Measurements from ENCODE around the gene HYAL4. TPM values are rescaled to one million over a fixed set of nuclear protein-coding genes. Genes with fewer than 3 reads are reported as not detected.
"Not testable (repeated sequence)": the region's sequence is repeated elsewhere in the genome, so short reads cannot be mapped to it uniquely, and the experiment has no call there.

The HYAL4 gene, protein sequence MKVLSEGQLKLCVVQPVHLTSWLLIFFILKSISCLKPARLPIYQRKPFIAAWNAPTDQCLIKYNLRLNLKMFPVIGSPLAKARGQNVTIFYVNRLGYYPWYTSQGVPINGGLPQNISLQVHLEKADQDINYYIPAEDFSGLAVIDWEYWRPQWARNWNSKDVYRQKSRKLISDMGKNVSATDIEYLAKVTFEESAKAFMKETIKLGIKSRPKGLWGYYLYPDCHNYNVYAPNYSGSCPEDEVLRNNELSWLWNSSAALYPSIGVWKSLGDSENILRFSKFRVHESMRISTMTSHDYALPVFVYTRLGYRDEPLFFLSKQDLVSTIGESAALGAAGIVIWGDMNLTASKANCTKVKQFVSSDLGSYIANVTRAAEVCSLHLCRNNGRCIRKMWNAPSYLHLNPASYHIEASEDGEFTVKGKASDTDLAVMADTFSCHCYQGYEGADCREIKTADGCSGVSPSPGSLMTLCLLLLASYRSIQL
- not detected for total RNA-seq
- total RNA-seq: 0 to 0.46 reads per million in 2 donors

DNA sequence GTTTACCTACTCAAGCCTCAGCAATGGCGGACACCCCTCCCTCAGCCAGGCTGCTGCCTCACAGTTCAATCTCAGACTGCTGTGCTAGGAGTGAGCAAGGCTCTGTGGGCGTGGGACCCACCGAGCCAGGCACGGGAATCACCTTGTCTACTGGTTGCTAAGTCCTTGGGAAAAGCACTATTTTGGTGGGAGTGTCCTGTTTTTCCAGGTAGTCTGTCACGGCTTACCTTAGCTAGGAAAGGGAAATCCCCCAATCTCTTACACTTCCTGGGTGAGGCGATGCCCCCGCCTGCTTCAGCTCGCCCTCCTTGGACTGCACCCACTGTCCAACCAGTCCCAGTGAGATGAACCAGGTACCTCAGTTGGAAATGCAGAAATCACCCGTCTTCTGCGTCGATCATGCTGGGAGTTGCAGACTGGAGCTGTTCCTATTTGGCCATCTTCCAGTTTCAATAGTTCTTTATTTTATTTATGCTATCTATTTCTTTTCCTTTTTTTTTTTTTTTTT, at the start of gene HYAL4:
TSS of gene HYAL4 (plus strand) at position 458 of the 508 bp plus-strand sequence. CDS start 23,105 bp downstream, outside the sequence.
- Mint-ChIP-seq H3K27ac (no peak within 1 kb of the TSS), H3K27me3 (peaks cover 24% of the 10 kb centered on the region), H3K4me1 (no peaks in the 10 kb centered on the region), H3K36me3 (ENCODE audit: low read depth) (no peaks in the 10 kb centered on the region), H3K4me3 (no peak within 1 kb of the TSS)
- H3K9me3 ChIP-seq (ENCODE audit: control insufficient read depth, low read length, poor library complexity, severe bottlenecking): no peaks in the 10 kb centered on the region
- ATAC-seq: no peak
- no peak for DNase-seq

DNA sequence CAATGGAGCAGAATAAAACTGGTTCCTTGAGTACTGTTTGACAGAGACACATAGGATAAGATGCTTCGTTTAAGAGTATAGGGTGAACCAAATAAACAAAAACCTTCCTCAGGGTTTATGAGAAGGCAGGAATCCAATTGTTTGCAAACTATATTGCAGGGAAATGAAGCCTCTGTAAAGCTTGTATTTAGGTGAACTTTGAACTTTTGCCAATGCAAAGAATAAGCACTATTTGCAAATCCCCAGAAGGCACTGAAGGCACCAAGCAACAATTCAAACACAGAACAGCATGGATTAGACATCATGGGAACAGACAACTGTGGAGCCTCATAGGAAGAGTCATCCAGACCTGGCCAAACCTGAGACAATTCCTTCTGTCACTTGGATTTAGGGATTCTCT, 49.1 kb upstream of the HYAL4 start:
- Mint-ChIP-seq H3K27ac (no peak overlapping the region), H3K36me3 (ENCODE audit: low read depth) (no peaks in the 10 kb centered on the region), H3K27me3 (peaks cover 8% of the 10 kb centered on the region), H3K4me3 (no peak overlapping the region), H3K4me1 (peaks cover 3% of the 10 kb centered on the region)
- DNase-seq: no peak
- ATAC-seq: no peak
- H3K9me3 ChIP-seq (ENCODE audit: control insufficient read depth, low read length, poor library complexity, severe bottlenecking): no peaks in the 10 kb centered on the region

DNA sequence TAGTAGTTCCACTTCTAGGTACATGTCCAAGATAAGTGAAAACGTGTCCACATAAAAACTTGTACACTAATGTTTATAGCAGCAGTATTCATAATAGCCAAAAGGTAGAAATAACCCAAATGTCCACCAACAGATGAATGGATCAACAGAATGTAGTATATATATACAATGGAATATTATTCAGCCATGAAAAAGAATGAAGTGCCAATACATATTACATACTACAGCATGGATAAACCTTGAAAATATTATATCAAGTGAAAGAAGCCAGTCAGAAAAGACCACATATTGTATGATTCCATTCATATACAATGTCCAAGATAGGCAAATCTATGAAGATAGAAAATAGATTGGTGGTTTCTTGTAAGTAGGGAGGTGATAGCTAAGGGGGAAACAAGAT, 48.4 kb upstream of the HYAL4 start:
- peaks cover 3% of the 10 kb centered on the region for H3K4me1 Mint-ChIP-seq
- ATAC-seq (no peak), DNase-seq (no peak)
- H3K4me3 Mint-ChIP-seq: no peak overlapping the region
- no peak overlapping the region for H3K27ac Mint-ChIP-seq
- H3K27me3 Mint-ChIP-seq: peaks cover 8% of the 10 kb centered on the region
- no peaks in the 10 kb centered on the region for H3K36me3 Mint-ChIP-seq (ENCODE audit: low read depth)
- no peaks in the 10 kb centered on the region for H3K9me3 ChIP-seq (ENCODE audit: control insufficient read depth, low read length, poor library complexity, severe bottlenecking)

DNA sequence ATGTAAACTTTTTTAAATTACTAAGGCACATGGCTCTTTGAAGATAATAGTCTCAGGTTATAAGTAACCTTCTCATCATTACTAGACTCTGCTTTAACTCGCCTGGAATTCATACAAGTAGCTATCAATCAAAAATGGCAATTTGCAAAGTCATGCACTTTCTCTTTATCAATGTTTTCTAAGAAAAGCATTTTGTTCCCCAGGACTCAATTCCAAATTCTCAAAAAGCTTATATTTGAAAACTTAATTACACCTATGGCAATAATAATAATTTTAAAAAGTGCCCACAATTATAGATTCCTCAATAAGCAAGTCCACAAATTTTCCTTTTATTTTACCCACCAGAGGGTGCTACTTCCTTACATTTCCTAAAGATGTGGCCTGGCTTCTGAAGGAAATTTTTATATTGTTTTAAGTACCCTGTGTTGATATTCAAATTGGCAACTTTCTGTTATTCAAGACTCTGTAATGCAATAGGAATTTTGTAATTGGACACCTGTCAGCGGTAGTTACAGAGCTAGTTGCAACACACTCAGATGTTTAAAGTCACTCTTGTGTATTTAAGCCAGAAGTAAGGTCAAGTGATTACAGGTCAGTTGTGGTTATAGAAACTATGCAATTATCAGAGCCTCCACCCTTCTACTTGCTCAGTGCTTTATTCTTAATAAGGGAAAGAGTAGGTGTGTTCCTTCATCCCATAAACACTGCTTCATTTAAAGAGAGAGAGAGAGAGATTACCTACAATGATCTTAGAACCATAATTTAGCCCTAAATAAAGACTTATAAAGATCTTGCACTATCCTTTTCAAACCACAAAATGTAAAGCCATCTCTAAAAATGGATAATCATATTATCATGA, 47.1 kb upstream of the HYAL4 start:
- H3K27ac Mint-ChIP-seq: no peak overlapping the region
- no peaks in the 10 kb centered on the region for H3K36me3 Mint-ChIP-seq (ENCODE audit: low read depth)
- no peak overlapping the region for H3K4me3 Mint-ChIP-seq
- H3K27me3 Mint-ChIP-seq: peaks cover 3% of the 10 kb centered on the region
- H3K9me3 ChIP-seq (ENCODE audit: control insufficient read depth, low read length, poor library complexity, severe bottlenecking): no peaks in the 10 kb centered on the region
- ATAC-seq (no peak), DNase-seq (no peak)
- peaks cover 3% of the 10 kb centered on the region for H3K4me1 Mint-ChIP-seq

DNA sequence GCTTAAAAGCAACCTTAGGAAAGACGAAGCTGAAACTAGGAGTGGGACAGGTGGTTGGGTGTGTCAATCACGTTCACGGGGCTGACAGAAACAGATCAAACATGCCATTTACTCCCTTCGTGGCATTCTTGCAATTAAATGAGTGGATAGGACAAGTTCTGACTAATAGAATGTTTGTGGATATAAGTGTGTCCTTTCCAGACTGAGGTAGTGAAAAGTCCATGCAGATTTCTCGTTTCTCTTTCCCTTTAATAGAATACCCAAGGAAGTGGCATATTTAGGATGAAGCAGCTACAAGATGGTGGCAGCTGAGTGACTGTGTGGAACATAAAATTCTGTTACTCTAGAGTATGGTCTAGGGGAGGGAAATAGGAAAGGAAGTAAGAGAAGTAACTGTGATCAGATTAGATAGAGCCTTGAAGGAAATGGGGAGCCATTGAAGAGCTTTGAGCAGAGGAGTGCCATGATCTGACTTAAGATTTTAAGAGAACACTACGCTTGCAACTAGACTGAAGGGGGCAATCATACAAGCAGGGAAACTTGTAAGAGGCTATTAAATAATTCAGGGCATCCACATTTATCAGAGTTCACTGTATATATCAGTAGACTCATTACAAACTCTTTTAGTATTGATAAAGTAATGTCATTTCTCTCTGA, 46.3 kb upstream of the HYAL4 start:
- Mint-ChIP-seq H3K36me3 (ENCODE audit: low read depth) (no peaks in the 10 kb centered on the region), H3K27me3 (peaks cover 4% of the 10 kb centered on the region), H3K4me3 (no peak overlapping the region), H3K27ac (no peak overlapping the region), H3K4me1 (peaks cover 3% of the 10 kb centered on the region)
- H3K9me3 ChIP-seq (ENCODE audit: control insufficient read depth, low read length, poor library complexity, severe bottlenecking): no peaks in the 10 kb centered on the region
- no peak for ATAC-seq
- DNase-seq: no peak

DNA sequence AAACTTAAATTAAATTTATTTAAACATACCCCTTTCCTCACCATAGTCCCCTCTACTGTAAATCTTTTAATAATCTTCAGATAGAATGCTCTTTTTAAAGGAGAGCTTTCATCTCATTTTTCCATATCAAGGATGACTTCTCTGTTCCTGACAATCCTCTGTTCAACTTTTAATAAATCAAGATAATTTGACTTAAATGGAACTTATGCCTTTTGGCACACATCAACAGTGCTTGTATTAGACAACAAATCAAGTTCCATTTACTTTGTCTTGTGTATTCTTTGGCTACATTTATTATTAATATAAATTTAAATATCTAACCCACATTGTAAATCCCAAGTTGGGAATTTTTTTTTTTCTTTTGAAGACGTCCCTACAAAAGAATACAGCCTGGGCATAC, 42.7 kb upstream of the HYAL4 start:
- ATAC-seq: no peak
- peaks cover 7% of the 10 kb centered on the region for H3K27me3 Mint-ChIP-seq
- no peaks in the 10 kb centered on the region for H3K9me3 ChIP-seq (ENCODE audit: control insufficient read depth, low read length, poor library complexity, severe bottlenecking)
- no peak overlapping the region for H3K27ac Mint-ChIP-seq
- no peak for DNase-seq
- no peak overlapping the region for H3K4me3 Mint-ChIP-seq
- no peaks in the 10 kb centered on the region for H3K36me3 Mint-ChIP-seq (ENCODE audit: low read depth)
- peaks cover 3% of the 10 kb centered on the region for H3K4me1 Mint-ChIP-seq

DNA sequence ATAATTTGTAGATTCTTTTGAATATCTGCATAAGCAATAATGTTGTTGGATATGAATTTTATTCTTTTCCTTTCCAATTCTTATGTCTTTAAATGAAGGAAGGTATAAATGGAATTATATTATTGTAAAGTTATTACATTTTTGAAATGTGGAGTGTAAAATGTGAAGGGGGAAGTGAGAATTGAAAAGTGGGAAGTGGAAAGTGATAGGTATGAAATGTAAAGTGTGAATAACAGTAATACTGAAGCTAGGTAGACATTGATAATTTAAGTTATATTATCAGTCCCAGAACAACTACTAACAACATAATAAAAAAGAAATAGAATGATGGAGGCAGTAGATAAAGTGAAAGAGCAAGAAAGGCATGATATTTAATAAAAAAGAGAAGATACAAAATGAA, 39.7 kb upstream of the HYAL4 start:
- H3K27me3 Mint-ChIP-seq: peaks cover 7% of the 10 kb centered on the region
- no peaks in the 10 kb centered on the region for H3K4me1 Mint-ChIP-seq
- no peak for ATAC-seq
- no peaks in the 10 kb centered on the region for H3K36me3 Mint-ChIP-seq (ENCODE audit: low read depth)
- no peak overlapping the region for H3K4me3 Mint-ChIP-seq
- no peaks in the 10 kb centered on the region for H3K9me3 ChIP-seq (ENCODE audit: control insufficient read depth, low read length, poor library complexity, severe bottlenecking)
- no peak for DNase-seq
- no peak overlapping the region for H3K27ac Mint-ChIP-seq

DNA sequence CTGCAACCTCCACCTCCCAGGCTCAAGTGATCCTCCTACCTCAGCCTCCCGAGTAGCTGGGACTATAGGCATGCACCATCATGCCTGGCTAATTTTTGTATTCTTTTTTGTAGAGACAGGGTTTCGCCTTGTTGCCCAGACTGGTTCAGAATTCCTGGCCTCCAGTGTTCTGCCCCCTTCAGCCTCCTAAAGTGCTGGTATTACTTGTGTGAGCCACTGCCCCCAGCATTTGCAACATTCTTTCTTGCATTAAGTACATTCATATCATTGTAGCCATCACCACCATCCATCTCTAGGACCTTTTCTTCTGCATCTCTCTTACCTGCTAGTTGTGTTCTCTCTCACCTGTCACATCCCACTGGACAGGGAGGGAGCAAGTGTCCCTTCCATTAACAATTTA, 35.5 kb upstream of the HYAL4 start:
- no peak overlapping the region for H3K4me3 Mint-ChIP-seq
- H3K4me1 Mint-ChIP-seq: no peaks in the 10 kb centered on the region

DNA sequence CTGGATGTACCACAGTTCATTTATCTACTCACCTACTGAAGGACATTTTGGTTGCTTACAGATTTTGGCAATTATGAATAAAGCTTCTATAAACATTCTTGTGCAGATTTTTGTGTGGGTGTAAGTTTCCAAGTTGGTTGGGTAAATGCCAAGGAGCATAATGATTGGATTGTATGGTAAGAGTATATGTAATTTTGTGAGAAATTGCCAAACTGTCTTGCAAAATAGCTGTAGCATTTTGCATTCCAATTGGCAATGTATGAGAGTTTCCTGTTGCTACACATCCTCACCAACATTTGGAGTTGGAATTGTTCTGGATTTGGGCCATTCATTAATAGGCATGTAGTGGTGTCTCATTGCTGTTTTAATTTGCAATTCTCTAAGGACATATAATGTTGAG, 33.9 kb upstream of the HYAL4 start:
- no peaks in the 10 kb centered on the region for H3K27me3 Mint-ChIP-seq
- H3K9me3 ChIP-seq (ENCODE audit: control insufficient read depth, low read length, poor library complexity, severe bottlenecking): no peaks in the 10 kb centered on the region

More for the DNA sequence above, 35.5 kb upstream of the HYAL4 start:
- Mint-ChIP-seq H3K36me3 (ENCODE audit: low read depth) (no peaks in the 10 kb centered on the region), H3K27me3 (no peaks in the 10 kb centered on the region), H3K27ac (no peak overlapping the region)
- DNase-seq: no peak
- no peak for ATAC-seq
- H3K9me3 ChIP-seq (ENCODE audit: control insufficient read depth, low read length, poor library complexity, severe bottlenecking): no peaks in the 10 kb centered on the region

DNA sequence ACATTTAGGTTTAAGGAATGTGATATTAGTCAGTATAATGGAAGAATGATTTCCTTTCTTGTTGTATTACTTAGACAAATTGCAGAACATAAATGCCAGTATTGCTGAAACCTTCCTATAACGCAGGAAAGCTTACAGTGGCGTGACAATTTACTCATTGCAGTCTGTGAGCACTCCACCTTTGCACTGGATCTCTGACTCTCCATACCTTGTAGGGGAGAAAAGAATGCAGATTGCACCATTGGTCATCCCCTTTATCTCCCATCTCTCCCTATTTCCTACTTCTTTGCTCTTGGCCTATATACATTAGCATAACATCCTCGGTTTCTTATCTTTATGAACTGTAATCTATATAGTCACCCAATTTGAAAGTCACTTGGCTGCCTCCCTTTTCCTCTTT, 28.1 kb upstream of the HYAL4 start:
- no peak for DNase-seq
- Mint-ChIP-seq H3K4me1 (no peaks in the 10 kb centered on the region), H3K27ac (no peak overlapping the region), H3K27me3 (no peaks in the 10 kb centered on the region), H3K4me3 (no peak overlapping the region), H3K36me3 (ENCODE audit: low read depth) (no peaks in the 10 kb centered on the region)
- H3K9me3 ChIP-seq (ENCODE audit: control insufficient read depth, low read length, poor library complexity, severe bottlenecking): no peaks in the 10 kb centered on the region
- ATAC-seq: no peak

More for the DNA sequence above, 33.9 kb upstream of the HYAL4 start:
- no peaks in the 10 kb centered on the region for H3K36me3 Mint-ChIP-seq (ENCODE audit: low read depth)
- H3K4me1 Mint-ChIP-seq: no peaks in the 10 kb centered on the region
- no peak for ATAC-seq
- no peak overlapping the region for H3K27ac Mint-ChIP-seq
- no peak overlapping the region for H3K4me3 Mint-ChIP-seq
- no peak for DNase-seq

DNA sequence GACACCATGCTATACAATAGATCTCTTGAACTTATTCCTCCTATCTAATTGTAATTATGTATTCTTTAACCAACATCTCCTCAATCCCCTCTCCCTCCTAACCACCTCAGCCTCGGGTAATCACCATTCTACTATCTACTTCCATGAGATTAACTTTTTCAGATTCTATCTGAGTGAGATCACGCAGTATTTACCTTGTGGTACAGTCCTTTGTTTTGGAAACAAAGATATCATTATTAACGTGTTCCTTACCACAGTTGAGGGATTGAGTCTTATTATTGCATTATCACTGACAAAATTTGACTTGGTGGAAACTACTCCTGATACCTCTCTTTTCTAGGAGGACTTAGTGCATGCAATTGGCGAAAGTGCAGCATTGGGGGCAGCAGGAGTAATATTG, 26.0 kb upstream of the HYAL4 start:
- H3K4me3 Mint-ChIP-seq: no peak overlapping the region

DNA sequence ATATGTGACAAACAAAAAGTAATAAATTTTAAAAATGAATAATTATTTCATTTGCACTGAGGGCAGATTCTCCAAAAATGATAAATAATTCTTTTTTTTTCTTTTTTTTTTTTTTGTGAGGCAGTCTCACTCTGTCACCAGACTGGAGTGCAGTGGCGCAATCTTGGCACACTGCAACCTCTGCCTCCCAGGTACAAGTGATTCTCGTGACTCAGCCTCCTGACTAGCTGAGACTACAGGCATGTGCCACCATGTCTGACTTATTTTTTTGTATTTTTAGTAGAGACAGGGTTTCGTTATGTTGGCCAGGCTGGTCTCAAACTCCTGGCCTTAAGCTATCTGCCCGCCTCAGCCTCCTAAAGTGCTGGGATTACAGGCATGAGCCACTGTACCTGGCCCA, 25.2 kb upstream of the HYAL4 start:
- not testable (repeated sequence) for H3K27ac Mint-ChIP-seq; H3K36me3 Mint-ChIP-seq (ENCODE audit: low read depth); H3K27me3 Mint-ChIP-seq; DNase-seq; H3K9me3 ChIP-seq (ENCODE audit: control insufficient read depth, low read length, poor library complexity, severe bottlenecking); ATAC-seq; H3K4me3 Mint-ChIP-seq; H3K4me1 Mint-ChIP-seq

More for the DNA sequence above, 26.0 kb upstream of the HYAL4 start:
- no peaks in the 10 kb centered on the region for H3K9me3 ChIP-seq (ENCODE audit: control insufficient read depth, low read length, poor library complexity, severe bottlenecking)
- ATAC-seq (no peak), DNase-seq (no peak)
- Mint-ChIP-seq H3K36me3 (ENCODE audit: low read depth) (no peaks in the 10 kb centered on the region), H3K4me1 (no peaks in the 10 kb centered on the region), H3K27ac (no peak overlapping the region), H3K27me3 (no peaks in the 10 kb centered on the region)

DNA sequence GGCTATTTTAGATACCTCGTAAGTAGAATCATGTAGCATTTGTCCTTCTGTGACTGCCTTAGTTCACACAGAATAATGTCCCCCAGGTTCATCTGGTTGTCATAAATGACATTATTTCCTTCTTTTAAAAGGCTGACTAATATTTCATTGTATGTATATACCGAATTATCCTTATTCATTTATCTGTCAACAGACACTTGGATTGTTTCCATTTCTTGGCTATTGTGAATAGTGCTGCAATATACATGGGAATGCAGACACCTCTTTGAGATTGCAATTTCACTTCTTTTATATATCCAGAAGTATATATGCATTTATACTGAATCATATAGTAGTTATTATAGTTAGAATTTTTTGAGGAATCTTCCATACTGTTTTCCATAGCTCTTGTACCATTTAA, 24.1 kb upstream of the HYAL4 start:
- H3K9me3 ChIP-seq (ENCODE audit: control insufficient read depth, low read length, poor library complexity, severe bottlenecking): no peaks in the 10 kb centered on the region
- no peak for ATAC-seq
- H3K4me1 Mint-ChIP-seq: peaks cover 8% of the 10 kb centered on the region

More for the DNA sequence above, 24.1 kb upstream of the HYAL4 start:
- Mint-ChIP-seq H3K27me3 (no peaks in the 10 kb centered on the region), H3K27ac (no peak overlapping the region), H3K4me3 (no peak overlapping the region), H3K36me3 (ENCODE audit: low read depth) (no peaks in the 10 kb centered on the region)
- no peak for DNase-seq

Measured in T-helper 17 cell (primary cell).